ENCODE results near the gene WDR17.

- TF ChIP-seq YY1 (IDR thresholded peaks at IDR 0.05; ENCODE audit: low read depth) (no peak), NFIC (IDR thresholded peaks at IDR 0.05) (no peak), TAF1 (IDR thresholded peaks at IDR 0.05; ENCODE audit: low read depth) (no peak), MAX (IDR thresholded peaks at IDR 0.05) (no peak)
Measured at GRCh38 chr4:176034499-176034898, 31.1 kb upstream of the WDR17 start.

Measured in Ishikawa (cell line).